ENCODE measurements around the gene CTNNB1.

The CTNNB1 gene

DNA sequence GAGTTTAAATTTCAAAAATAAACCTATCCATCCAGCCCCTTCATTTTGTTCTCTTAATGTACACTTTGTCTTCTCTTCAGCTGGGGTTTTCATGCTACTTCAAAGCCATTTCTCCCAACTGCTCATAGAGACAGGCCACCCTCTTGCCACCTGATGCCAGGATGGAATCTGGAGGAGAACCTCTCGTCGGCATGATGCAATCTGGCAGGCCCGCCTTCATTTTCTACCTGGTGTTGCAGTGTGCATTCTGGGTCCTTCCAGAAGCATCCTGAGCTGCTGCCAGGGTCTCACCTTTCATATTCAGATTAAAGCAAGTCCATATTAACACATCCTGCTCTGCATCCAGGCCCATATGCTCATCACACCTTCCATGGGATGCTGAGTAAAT is 60.8 kb downstream of the CTNNB1 start:
- no peak for TF ChIP-seq OSR1 (CRISPR knock-in tag; IDR thresholded peaks at IDR 0.05)
- TF ChIP-seq ZFP30 (CRISPR knock-in tag; IDR thresholded peaks at IDR 0.05): no peak
- no peak for TF ChIP-seq ZNF565 (CRISPR knock-in tag; conservative IDR thresholded peaks at IDR 0.05; ENCODE audit: low read depth)
- TF ChIP-seq TOX (CRISPR knock-in tag; IDR thresholded peaks at IDR 0.05; ENCODE audit: borderline replicate concordance): no peak
- TF ChIP-seq, protein P1, sequence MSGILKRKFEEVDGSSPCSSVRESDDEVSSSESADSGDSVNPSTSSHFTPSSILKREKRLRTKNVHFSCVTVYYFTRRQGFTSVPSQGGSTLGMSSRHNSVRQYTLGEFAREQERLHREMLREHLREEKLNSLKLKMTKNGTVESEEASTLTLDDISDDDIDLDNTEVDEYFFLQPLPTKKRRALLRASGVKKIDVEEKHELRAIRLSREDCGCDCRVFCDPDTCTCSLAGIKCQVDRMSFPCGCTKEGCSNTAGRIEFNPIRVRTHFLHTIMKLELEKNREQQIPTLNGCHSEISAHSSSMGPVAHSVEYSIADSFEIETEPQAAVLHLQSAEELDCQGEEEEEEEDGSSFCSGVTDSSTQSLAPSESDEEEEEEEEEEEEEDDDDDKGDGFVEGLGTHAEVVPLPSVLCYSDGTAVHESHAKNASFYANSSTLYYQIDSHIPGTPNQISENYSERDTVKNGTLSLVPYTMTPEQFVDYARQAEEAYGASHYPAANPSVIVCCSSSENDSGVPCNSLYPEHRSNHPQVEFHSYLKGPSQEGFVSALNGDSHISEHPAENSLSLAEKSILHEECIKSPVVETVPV (CRISPR knock-in tag; IDR thresholded peaks at IDR 0.05): no peak
- TF ChIP-seq ZC3H10 (CRISPR knock-in tag; IDR thresholded peaks at IDR 0.05): no peak
- TF ChIP-seq GLIS3 (CRISPR knock-in tag; IDR thresholded peaks at IDR 0.05): no peak
- TF ChIP-seq ISL1 (CRISPR knock-in tag; IDR thresholded peaks at IDR 0.05): no peak
- TF ChIP-seq ZNF70 (CRISPR knock-in tag; IDR thresholded peaks at IDR 0.05): no peak
- TF ChIP-seq ARNTL (CRISPR knock-in tag; IDR thresholded peaks at IDR 0.05; ENCODE audit: borderline replicate concordance, low read depth): no peak
- no peak for TF ChIP-seq SNAI2 (CRISPR knock-in tag; IDR thresholded peaks at IDR 0.05)
- TF ChIP-seq, protein P2, sequence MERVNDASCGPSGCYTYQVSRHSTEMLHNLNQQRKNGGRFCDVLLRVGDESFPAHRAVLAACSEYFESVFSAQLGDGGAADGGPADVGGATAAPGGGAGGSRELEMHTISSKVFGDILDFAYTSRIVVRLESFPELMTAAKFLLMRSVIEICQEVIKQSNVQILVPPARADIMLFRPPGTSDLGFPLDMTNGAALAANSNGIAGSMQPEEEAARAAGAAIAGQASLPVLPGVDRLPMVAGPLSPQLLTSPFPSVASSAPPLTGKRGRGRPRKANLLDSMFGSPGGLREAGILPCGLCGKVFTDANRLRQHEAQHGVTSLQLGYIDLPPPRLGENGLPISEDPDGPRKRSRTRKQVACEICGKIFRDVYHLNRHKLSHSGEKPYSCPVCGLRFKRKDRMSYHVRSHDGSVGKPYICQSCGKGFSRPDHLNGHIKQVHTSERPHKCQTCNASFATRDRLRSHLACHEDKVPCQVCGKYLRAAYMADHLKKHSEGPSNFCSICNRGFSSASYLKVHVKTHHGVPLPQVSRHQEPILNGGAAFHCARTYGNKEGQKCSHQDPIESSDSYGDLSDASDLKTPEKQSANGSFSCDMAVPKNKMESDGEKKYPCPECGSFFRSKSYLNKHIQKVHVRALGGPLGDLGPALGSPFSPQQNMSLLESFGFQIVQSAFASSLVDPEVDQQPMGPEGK (CRISPR knock-in tag; IDR thresholded peaks at IDR 0.05; ENCODE audit: borderline replicate concordance): no peak
- TF ChIP-seq CSDC2 (CRISPR knock-in tag; IDR thresholded peaks at IDR 0.05): no peak
- TF ChIP-seq, protein P3, sequence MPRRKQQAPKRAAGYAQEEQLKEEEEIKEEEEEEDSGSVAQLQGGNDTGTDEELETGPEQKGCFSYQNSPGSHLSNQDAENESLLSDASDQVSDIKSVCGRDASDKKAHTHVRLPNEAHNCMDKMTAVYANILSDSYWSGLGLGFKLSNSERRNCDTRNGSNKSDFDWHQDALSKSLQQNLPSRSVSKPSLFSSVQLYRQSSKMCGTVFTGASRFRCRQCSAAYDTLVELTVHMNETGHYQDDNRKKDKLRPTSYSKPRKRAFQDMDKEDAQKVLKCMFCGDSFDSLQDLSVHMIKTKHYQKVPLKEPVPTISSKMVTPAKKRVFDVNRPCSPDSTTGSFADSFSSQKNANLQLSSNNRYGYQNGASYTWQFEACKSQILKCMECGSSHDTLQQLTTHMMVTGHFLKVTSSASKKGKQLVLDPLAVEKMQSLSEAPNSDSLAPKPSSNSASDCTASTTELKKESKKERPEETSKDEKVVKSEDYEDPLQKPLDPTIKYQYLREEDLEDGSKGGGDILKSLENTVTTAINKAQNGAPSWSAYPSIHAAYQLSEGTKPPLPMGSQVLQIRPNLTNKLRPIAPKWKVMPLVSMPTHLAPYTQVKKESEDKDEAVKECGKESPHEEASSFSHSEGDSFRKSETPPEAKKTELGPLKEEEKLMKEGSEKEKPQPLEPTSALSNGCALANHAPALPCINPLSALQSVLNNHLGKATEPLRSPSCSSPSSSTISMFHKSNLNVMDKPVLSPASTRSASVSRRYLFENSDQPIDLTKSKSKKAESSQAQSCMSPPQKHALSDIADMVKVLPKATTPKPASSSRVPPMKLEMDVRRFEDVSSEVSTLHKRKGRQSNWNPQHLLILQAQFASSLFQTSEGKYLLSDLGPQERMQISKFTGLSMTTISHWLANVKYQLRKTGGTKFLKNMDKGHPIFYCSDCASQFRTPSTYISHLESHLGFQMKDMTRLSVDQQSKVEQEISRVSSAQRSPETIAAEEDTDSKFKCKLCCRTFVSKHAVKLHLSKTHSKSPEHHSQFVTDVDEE (CRISPR knock-in tag; IDR thresholded peaks at IDR 0.05): no peak
- no peak for TF ChIP-seq ZNF8 (CRISPR knock-in tag; IDR thresholded peaks at IDR 0.05)
- no peak for ATAC-seq

DNA sequence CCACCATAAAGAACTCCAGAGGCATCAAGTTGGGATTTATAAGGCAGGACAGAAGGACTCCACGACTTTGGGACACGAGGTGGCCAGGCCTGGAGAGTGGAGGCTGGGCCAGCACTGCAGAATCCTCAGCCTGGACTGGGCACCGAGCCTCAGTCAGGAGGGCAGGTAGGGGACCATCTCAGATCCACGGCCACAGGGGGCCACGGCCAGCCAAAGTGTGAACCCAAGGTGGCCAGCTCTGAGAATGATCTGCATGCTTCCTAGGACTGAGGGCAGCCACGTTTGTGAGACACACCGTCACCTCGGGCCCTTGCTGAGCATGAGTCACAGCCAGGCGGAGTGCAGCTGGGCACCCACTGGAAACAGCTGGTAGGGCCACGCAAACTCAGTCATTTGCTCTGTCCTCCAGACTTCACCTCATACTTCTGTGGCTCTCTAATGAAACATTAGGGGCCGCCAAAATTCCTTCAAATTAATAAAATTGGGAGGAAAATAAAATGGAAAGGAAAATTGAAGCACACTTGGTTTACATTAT is 65.8 kb downstream of the CTNNB1 start:
- TF ChIP-seq, protein P2 (CRISPR knock-in tag; IDR thresholded peaks at IDR 0.05; ENCODE audit: borderline replicate concordance): no peak
- no peak for TF ChIP-seq BACH2 (CRISPR knock-in tag; IDR thresholded peaks at IDR 0.05; ENCODE audit: borderline replicate concordance)
- no peak for TF ChIP-seq ZFP30 (CRISPR knock-in tag; IDR thresholded peaks at IDR 0.05)
- TF ChIP-seq PPARA (CRISPR knock-in tag; IDR thresholded peaks at IDR 0.05; ENCODE audit: borderline replicate concordance): no peak
- no peak for TF ChIP-seq TOX (CRISPR knock-in tag; IDR thresholded peaks at IDR 0.05; ENCODE audit: borderline replicate concordance)
- TF ChIP-seq, protein P3 (CRISPR knock-in tag; IDR thresholded peaks at IDR 0.05): no peak
- TF ChIP-seq, protein P4, sequence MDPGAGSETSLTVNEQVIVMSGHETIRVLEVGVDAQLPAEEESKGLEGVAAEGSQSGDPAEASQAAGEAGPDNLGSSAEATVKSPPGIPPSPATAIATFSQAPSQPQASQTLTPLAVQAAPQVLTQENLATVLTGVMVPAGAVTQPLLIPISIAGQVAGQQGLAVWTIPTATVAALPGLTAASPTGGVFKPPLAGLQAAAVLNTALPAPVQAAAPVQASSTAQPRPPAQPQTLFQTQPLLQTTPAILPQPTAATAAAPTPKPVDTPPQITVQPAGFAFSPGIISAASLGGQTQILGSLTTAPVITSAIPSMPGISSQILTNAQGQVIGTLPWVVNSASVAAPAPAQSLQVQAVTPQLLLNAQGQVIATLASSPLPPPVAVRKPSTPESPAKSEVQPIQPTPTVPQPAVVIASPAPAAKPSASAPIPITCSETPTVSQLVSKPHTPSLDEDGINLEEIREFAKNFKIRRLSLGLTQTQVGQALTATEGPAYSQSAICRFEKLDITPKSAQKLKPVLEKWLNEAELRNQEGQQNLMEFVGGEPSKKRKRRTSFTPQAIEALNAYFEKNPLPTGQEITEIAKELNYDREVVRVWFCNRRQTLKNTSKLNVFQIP (CRISPR knock-in tag; IDR thresholded peaks at IDR 0.05; ENCODE audit: borderline replicate concordance, low read depth): no peak
- TF ChIP-seq, protein P5, sequence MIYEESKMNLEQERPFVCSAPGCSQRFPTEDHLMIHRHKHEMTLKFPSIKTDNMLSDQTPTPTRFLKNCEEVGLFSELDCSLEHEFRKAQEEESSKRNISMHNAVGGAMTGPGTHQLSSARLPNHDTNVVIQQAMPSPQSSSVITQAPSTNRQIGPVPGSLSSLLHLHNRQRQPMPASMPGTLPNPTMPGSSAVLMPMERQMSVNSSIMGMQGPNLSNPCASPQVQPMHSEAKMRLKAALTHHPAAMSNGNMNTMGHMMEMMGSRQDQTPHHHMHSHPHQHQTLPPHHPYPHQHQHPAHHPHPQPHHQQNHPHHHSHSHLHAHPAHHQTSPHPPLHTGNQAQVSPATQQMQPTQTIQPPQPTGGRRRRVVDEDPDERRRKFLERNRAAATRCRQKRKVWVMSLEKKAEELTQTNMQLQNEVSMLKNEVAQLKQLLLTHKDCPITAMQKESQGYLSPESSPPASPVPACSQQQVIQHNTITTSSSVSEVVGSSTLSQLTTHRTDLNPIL (CRISPR knock-in tag; IDR thresholded peaks at IDR 0.05; ENCODE audit: low read depth): no peak
- no peak for TF ChIP-seq SNAI2 (CRISPR knock-in tag; IDR thresholded peaks at IDR 0.05)
- TF ChIP-seq ISL1 (CRISPR knock-in tag; IDR thresholded peaks at IDR 0.05): no peak
- no peak for TF ChIP-seq ZC3H10 (CRISPR knock-in tag; IDR thresholded peaks at IDR 0.05)
- no peak for ATAC-seq

Measured in SK-N-SH treated with all-trans-retinoic acid at 6 μM for 48 hours (cell line).